GM23338 (cell line): ENCODE results near the gene NEURL1B. TPM values are rescaled to one million over a fixed set of nuclear protein-coding genes. Genes with fewer than 3 reads are reported as not detected.

ENCODE experiments used
- ATAC-seq: fragments of 200-7000 bp; cut with Tn5 transposase; 3 replicates; pipeline ENCODE4 v1.9.1; 2020
- DNase-seq: peaks from one replicate; pipeline ENCODE4 v3.0.0-alpha.2; 2015; ENCODE audit warnings: low spot score
- H2AFZ ChIP-seq: fragments of 200-600 bp; sonication (generic); 2 replicates; pipeline ENCODE4 v1.8.0; 2016; ENCODE audit warnings: antibody characterized with exemption, mild to moderate bottlenecking, moderate library complexity
- H3F3A ChIP-seq: fragments of 200-600 bp; sonication (generic); replicated peaks from 2 replicates; pipeline ENCODE4 v1.8.0; 2017; ENCODE audit warnings: antibody characterized with exemption, mixed run types, low read depth
- H3K27ac ChIP-seq: fragments of 200-600 bp; sonication (generic); 2 replicates; pipeline ENCODE4 v1.6.1; 2016; ENCODE audit warnings: low read depth
- H3K27me3 ChIP-seq: fragments of 200-600 bp; sonication (generic); 2 replicates; pipeline ENCODE4 v1.8.0; 2016; ENCODE audit warnings: mild to moderate bottlenecking, mixed run types, moderate library complexity; ENCODE audit not compliant: insufficient read depth
- H3K36me3 ChIP-seq: fragments of 200-600 bp; sonication (generic); 2 replicates; pipeline ENCODE4 v1.8.0; 2016; ENCODE audit warnings: mild to moderate bottlenecking; ENCODE audit not compliant: insufficient read depth
- H3K4me1 ChIP-seq: fragments of 200-600 bp; sonication (generic); 2 replicates; pipeline ENCODE4 v1.8.0; 2016; ENCODE audit warnings: mild to moderate bottlenecking, moderate library complexity; ENCODE audit not compliant: insufficient read depth
- H3K4me2 ChIP-seq: fragments of 200-600 bp; sonication (generic); 2 replicates; pipeline ENCODE4 v1.7.1; 2017; ENCODE audit warnings: mixed run types
- H3K4me3 ChIP-seq: fragments of 200-600 bp; sonication (generic); 2 replicates; pipeline ENCODE4 v1.6.1; 2016; ENCODE audit warnings: mixed run types
- H3K79me2 ChIP-seq: fragments of 200-600 bp; sonication (generic); replicated peaks from 2 replicates; pipeline ENCODE4 v1.8.0; 2017; ENCODE audit warnings: mild to moderate bottlenecking; ENCODE audit not compliant: insufficient read depth
- H3K9me2 ChIP-seq: fragments of 200-600 bp; sonication (generic); 2 replicates; pipeline ENCODE4 v1.8.0; 2017; ENCODE audit not compliant: insufficient read depth
- H4K20me1 ChIP-seq: fragments of 200-600 bp; sonication (generic); replicated peaks from 2 replicates; pipeline ENCODE4 v1.8.0; 2017; ENCODE audit warnings: mild to moderate bottlenecking; ENCODE audit not compliant: insufficient read depth
- H3K27ac Mint-ChIP-seq: 2 replicates; pipeline ENCODE4 v1.8.0; 2020; ENCODE audit warnings: inconsistent platforms, mild to moderate bottlenecking, moderate library complexity, mixed read lengths
- H3K27me3 Mint-ChIP-seq: 3 replicates; pipeline ENCODE4 v1.8.0; 2022; ENCODE audit warnings: low read depth, mild to moderate bottlenecking, moderate library complexity, mixed read lengths, inconsistent platforms; ENCODE audit not compliant: insufficient read depth, poor library complexity
- H3K36me3 Mint-ChIP-seq: 3 replicates; pipeline ENCODE4 v1.8.0; 2021; ENCODE audit warnings: low read depth, mild to moderate bottlenecking, inconsistent platforms, moderate library complexity, mixed read lengths
- H3K4me1 Mint-ChIP-seq: 3 replicates; pipeline ENCODE4 v1.8.0; 2020; ENCODE audit warnings: mild to moderate bottlenecking, inconsistent platforms, mixed read lengths
- H3K4me3 Mint-ChIP-seq: 3 replicates; pipeline ENCODE4 v1.8.0; 2021; ENCODE audit warnings: moderate library complexity, mild to moderate bottlenecking, inconsistent platforms, mixed read lengths
- H3K9me3 Mint-ChIP-seq: 3 replicates; pipeline ENCODE4 v1.8.0; 2020; ENCODE audit warnings: moderate library complexity, mild to moderate bottlenecking, inconsistent platforms, mixed read lengths
- CTCF ChIP-seq, 2 experiments: fragments of 200-600 bp in 1 of 2; sonication (generic) in 1 of 2; conservative IDR thresholded peaks; 2 replicates each; pipeline versions ENCODE4 v1.5.1 to v1.6.1; 2016 to 2017; ENCODE audit warnings: antibody characterized with exemption in 2 of 2, low read depth in 2 of 2, mild to moderate bottlenecking in 2 of 2, moderate library complexity in 1 of 2
- JUNB ChIP-seq: IDR thresholded peaks from one replicate; pipeline ENCODE4 v1.6.1; 2016; ENCODE audit warnings: antibody characterized with exemption; ENCODE audit not compliant: unreplicated experiment
- ZNF114 ChIP-seq: fragments of 250-450 bp; sonication (Bioruptor Pico); IDR thresholded peaks from 2 replicates; pipeline ENCODE4 v1.5.0; 2020; ENCODE audit warnings: mild to moderate bottlenecking, moderate library complexity
- ZNF331 ChIP-seq: fragments of 250-450 bp; sonication (Bioruptor Pico); IDR thresholded peaks from 2 replicates; pipeline ENCODE4 v1.5.0; 2020; ENCODE audit warnings: low read depth, mild to moderate bottlenecking, moderate library complexity
- polyA plus RNA-seq: library from polyadenylated mRNA; unstranded; fragments of >200 nt; fragmentation: Nextera tagmentation; extraction: Ambion mirVana; gene quantifications from 2 replicates; pipeline ENCODE4 v1.2.1, GENCODE V29; 2016
- total RNA-seq: library from RNA; depleted of rRNA; stranded (reverse); fragments of >200 nt; shearing (Covaris generic); gene quantifications from 2 replicates; pipeline ENCODE4 v1.2.3, GENCODE V29; 2014
- TF ChIP-seq, protein P1 (sequence below): IDR thresholded peaks from one replicate; pipeline ENCODE4 v1.6.1; 2018; ENCODE audit warnings: antibody characterized with exemption; ENCODE audit not compliant: unreplicated experiment

The NEURL1B gene
- total and polyA plus RNA-seq, 2 experiments from 2014 or later = 1.9 to 13.3 TPM

DNA sequence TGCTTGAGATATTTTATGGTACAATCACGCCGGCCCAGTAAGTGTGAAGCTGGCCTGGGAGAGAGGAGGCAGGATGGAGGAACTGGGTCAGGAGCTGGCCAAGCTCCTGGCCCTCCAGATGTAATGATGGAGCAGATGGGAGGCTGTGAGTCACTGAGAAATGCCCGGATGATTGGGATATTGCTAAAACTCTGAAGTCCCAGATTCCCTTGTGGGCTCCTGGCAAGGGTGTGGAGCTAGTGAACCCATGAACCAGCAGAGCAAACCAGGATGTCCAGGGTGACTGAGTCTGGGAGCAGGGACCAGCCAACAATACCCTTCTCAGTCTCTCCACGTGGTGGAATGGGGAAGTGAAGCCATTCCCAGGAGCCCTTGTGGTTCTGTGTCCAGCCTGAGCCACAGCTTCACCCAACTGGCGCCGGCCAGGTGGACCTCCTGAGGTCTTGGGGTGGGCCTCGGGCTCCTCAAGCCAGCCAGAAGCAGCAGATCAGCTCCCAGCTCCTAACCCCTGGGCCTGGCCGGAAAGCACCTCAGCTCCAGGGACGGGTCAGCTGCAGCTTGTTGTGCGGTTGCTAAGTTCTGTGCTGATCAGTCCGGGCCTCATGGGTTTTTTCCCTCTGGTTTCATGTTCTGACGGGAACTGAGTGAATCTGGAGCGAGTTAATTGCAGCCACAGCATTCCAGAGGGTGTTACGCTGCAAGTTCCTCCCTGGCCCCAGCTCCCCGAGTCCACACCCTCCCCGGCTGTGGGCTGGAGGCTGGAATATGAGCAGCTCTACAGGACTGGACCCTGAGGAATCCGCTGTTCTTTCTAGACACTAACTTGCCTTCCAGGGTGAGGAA is 92.3 kb downstream of the NEURL1B start:
- H3K4me1 Mint-ChIP-seq = no peaks in the 10 kb centered on the region
- Histone ChIP-seq H3K4me2 (no peak overlapping the region), H3K4me1 (no peaks in the 10 kb centered on the region), H2AFZ (no peak overlapping the region), H3K4me3 (no peak overlapping the region), H3K27ac (no peak overlapping the region), H3F3A (no peaks in the 10 kb centered on the region), H4K20me1 (no peaks in the 10 kb centered on the region), H3K79me2 (no peaks in the 10 kb centered on the region), H3K27me3 (no peaks in the 10 kb centered on the region), H3K9me2 (no peaks in the 10 kb centered on the region), H3K36me3 (no peaks in the 10 kb centered on the region)
- no peaks in the 10 kb centered on the region for H3K9me3 Mint-ChIP-seq
- H3K27ac Mint-ChIP-seq = no peak overlapping the region
- no peak overlapping the region for H3K4me3 Mint-ChIP-seq
- peaks cover 4% of the 10 kb centered on the region for H3K27me3 Mint-ChIP-seq
- peak; percentile 45 for ATAC-seq
- H3K36me3 Mint-ChIP-seq = no peaks in the 10 kb centered on the region
- TF ChIP-seq ZNF114 (no peak), ZNF331 (CRISPR knock-in tag) (no peak), CTCF (conservative IDR thresholded peaks at IDR 0.05; ENCODE audit: low read depth in 2 of 2) (no peak)
- peak; percentile 34 for DNase-seq

GRCh38 chr5:172733974-172734346 is 92.9 kb downstream of the NEURL1B start:
- Mint-ChIP-seq H3K27me3 (peaks cover 4% of the 10 kb centered on the region), H3K36me3 (no peaks in the 10 kb centered on the region), H3K9me3 (no peaks in the 10 kb centered on the region), H3K4me3 (no peak overlapping the region), H3K27ac (no peak overlapping the region), H3K4me1 (no peaks in the 10 kb centered on the region)
- Histone ChIP-seq H3K4me2 (no peak overlapping the region), H3K27me3 (no peaks in the 10 kb centered on the region), H3K4me1 (no peaks in the 10 kb centered on the region), H3K27ac (no peak overlapping the region), H3F3A (no peaks in the 10 kb centered on the region), H4K20me1 (no peaks in the 10 kb centered on the region), H3K4me3 (no peak overlapping the region), H2AFZ (no peak overlapping the region), H3K36me3 (no peaks in the 10 kb centered on the region), H3K9me2 (no peaks in the 10 kb centered on the region), H3K79me2 (no peaks in the 10 kb centered on the region)
- ATAC-seq = peak; percentile 46
- no peak for DNase-seq
- TF ChIP-seq JUNB = no peak
- no peak for TF ChIP-seq CTCF (conservative IDR thresholded peaks at IDR 0.05; ENCODE audit: low read depth in 2 of 2)
- TF ChIP-seq, protein P1, sequence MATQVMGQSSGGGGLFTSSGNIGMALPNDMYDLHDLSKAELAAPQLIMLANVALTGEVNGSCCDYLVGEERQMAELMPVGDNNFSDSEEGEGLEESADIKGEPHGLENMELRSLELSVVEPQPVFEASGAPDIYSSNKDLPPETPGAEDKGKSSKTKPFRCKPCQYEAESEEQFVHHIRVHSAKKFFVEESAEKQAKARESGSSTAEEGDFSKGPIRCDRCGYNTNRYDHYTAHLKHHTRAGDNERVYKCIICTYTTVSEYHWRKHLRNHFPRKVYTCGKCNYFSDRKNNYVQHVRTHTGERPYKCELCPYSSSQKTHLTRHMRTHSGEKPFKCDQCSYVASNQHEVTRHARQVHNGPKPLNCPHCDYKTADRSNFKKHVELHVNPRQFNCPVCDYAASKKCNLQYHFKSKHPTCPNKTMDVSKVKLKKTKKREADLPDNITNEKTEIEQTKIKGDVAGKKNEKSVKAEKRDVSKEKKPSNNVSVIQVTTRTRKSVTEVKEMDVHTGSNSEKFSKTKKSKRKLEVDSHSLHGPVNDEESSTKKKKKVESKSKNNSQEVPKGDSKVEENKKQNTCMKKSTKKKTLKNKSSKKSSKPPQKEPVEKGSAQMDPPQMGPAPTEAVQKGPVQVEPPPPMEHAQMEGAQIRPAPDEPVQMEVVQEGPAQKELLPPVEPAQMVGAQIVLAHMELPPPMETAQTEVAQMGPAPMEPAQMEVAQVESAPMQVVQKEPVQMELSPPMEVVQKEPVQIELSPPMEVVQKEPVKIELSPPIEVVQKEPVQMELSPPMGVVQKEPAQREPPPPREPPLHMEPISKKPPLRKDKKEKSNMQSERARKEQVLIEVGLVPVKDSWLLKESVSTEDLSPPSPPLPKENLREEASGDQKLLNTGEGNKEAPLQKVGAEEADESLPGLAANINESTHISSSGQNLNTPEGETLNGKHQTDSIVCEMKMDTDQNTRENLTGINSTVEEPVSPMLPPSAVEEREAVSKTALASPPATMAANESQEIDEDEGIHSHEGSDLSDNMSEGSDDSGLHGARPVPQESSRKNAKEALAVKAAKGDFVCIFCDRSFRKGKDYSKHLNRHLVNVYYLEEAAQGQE = no peak
